K562 (cell line): ENCODE measurements around the gene SLC3A2. TPM values are rescaled to one million over a fixed set of nuclear protein-coding genes. Genes with fewer than 3 reads are reported as not detected.

Source experiments
- ATAC-seq: fragments of 200-7000 bp; cut with Tn5 transposase; 3 replicates; pipeline ENCODE4 v1.9.1; 2020; ENCODE audit warnings: moderate library complexity
- BruUV-seq: library from RNA; stranded (reverse); fragments of 400-500 nt; replicated peaks from 2 replicates; lab custom pipeline; 2021; lab: Mats Ljungman, UMichigan
- CTCF ChIA-PET: fragments of 300-600 bp; formaldehyde crosslinking; extraction: SDS; loops from one replicate; lab custom pipeline; 2021; ENCODE audit warnings: low intra/inter-chr PET ratio; lab: Yijun Ruan, JAX
- POLR2A ChIA-PET: fragments of 300-600, 350-650 bp; sonication (Branson Sonifier 250); formaldehyde crosslinking; extraction: SDS; loops from one replicate; lab custom pipeline; 2021; ENCODE audit warnings: antibody characterized with exemption, inconsistent platforms; lab: Yijun Ruan, JAX
- DNase-seq, 4 experiments: peaks; one replicate each; pipeline versions ENCODE4 v3.0.0 to v3.0.0-alpha.2; 2011 to 2018; ENCODE audit warnings: low spot score in 3 of 4, mixed read lengths in 3 of 4; ENCODE audit errors: extremely low read depth in 1 of 4
- FAIRE-seq: peaks from 2 replicates; lab custom pipeline; 2011; peaks lifted over from hg19 to GRCh38; lab: Jason Lieb, UNC
- H2AFZ ChIP-seq: 2 replicates; pipeline ENCODE4 v1.6.0; 2011; ENCODE audit warnings: low read depth, low read length, control low read depth, inconsistent platforms
- H3K27ac ChIP-seq: fragments of 200-600 bp; 3 replicates; pipeline ENCODE4 v1.8.0; 2011; ENCODE audit warnings: low read depth, mild to moderate bottlenecking, control low read depth, inconsistent platforms, low read length, moderate library complexity, mixed read lengths; ENCODE audit errors: extremely low read depth
- H3K27me3 ChIP-seq, 2 experiments: fragments of 300-600 bp in 1 of 2; 2 replicates in 1 of 2; 3 replicates in 1 of 2; pipeline versions ENCODE4 v1.6.0 to v1.8.0; 2011; ENCODE audit warnings: inconsistent platforms in 2 of 2, low read length in 2 of 2, mild to moderate bottlenecking in 1 of 2, mixed read lengths in 1 of 2, moderate library complexity in 1 of 2; ENCODE audit not compliant: control insufficient read depth in 2 of 2, insufficient read depth in 2 of 2
- H3K36me3 ChIP-seq: fragments of 300-600 bp; 3 replicates; pipeline ENCODE4 v1.8.0; 2011; ENCODE audit warnings: mild to moderate bottlenecking, low read length, inconsistent platforms; ENCODE audit not compliant: control insufficient read depth, insufficient read depth
- H3K4me1 ChIP-seq, 2 experiments: fragments of 200-600 bp in 1 of 2; replicated peaks in 1 of 2; 2 replicates in 1 of 2; 3 replicates in 1 of 2; pipeline versions ENCODE4 v1.5.1 to v1.8.0; 2011; ENCODE audit warnings: inconsistent platforms in 2 of 2, low read length in 2 of 2, mild to moderate bottlenecking in 1 of 2, mixed read lengths in 1 of 2, moderate library complexity in 1 of 2; ENCODE audit not compliant: control insufficient read depth in 2 of 2, insufficient read depth in 2 of 2
- H3K4me2 ChIP-seq: 2 replicates; pipeline ENCODE4 v1.6.1; 2011; ENCODE audit warnings: low read length, control low read depth, inconsistent platforms, mixed read lengths; ENCODE audit not compliant: insufficient read depth
- H3K4me3 ChIP-seq: fragments of 200-600 bp; sonication (generic), shearing (Covaris generic); 2 replicates; pipeline ENCODE4 v1.5.1; 2016; ENCODE audit warnings: control low read depth, inconsistent platforms
- H3K79me2 ChIP-seq: fragments of 200-600 bp; 3 replicates; pipeline ENCODE4 v1.8.0; 2011; ENCODE audit warnings: low read length, inconsistent platforms; ENCODE audit not compliant: control insufficient read depth, insufficient read depth
- H3K9ac ChIP-seq, 2 experiments: 2 replicates each; pipeline versions ENCODE4 v1.6.0 to v1.6.1; 2011; ENCODE audit warnings: low read depth in 2 of 2, low read length in 2 of 2, control low read depth in 1 of 2, inconsistent platforms in 1 of 2, mild to moderate bottlenecking in 1 of 2, mixed read lengths in 1 of 2; ENCODE audit not compliant: insufficient read depth in 1 of 2
- H3K9me1 ChIP-seq: one replicate; pipeline ENCODE4 v1.6.0; 2011; ENCODE audit warnings: inconsistent platforms, mild to moderate bottlenecking, low read length, moderate library complexity; ENCODE audit not compliant: control insufficient read depth, insufficient read depth
- H3K9me3 ChIP-seq: replicated peaks from 2 replicates; pipeline ENCODE4 v1.5.1; 2011; ENCODE audit warnings: low read depth, low read length, inconsistent platforms; ENCODE audit not compliant: control insufficient read depth, insufficient read depth
- H4K20me1 ChIP-seq: replicated peaks from 2 replicates; pipeline ENCODE4 v1.6.1; 2011; ENCODE audit warnings: low read length, inconsistent platforms, mixed read lengths; ENCODE audit not compliant: control insufficient read depth, insufficient read depth
- CBFA2T2 ChIP-seq: fragments of 450-650 bp; conservative IDR thresholded peaks from 2 replicates; pipeline ENCODE4 v1.6.1; 2017; ENCODE audit warnings: mild to moderate bottlenecking
- CBX3 ChIP-seq, 2 experiments: IDR thresholded peaks; 1 replicate in 1 of 2; 2 replicates in 1 of 2; pipeline ENCODE4 v1.6.1; 2012; ENCODE audit warnings: inconsistent platforms in 2 of 2, low read length in 2 of 2, borderline replicate concordance in 1 of 2, control low read depth in 1 of 2
- CTBP1 ChIP-seq: fragments of 450-650 bp; IDR thresholded peaks from 2 replicates; pipeline ENCODE4 v1.6.1; 2016; ENCODE audit warnings: borderline replicate concordance
- ESRRA ChIP-seq: fragments of 450-650 bp; IDR thresholded peaks from 2 replicates; pipeline ENCODE4 v1.6.1; 2014; ENCODE audit warnings: low read depth, mild to moderate bottlenecking, moderate library complexity, borderline replicate concordance
- HDAC3 ChIP-seq: fragments of 450-650 bp; IDR thresholded peaks from 2 replicates; pipeline ENCODE4 v1.6.1; 2018; ENCODE audit warnings: borderline replicate concordance, mild to moderate bottlenecking, moderate library complexity; ENCODE audit not compliant: partially characterized antibody
- NELFE ChIP-seq: IDR thresholded peaks from 2 replicates; pipeline ENCODE4 v1.6.1; 2011; ENCODE audit warnings: mild to moderate bottlenecking; ENCODE audit not compliant: insufficient read depth, insufficient read length
- NR0B1 ChIP-seq: fragments of 450-650 bp; IDR thresholded peaks from one replicate; pipeline ENCODE4 v1.6.1; 2018; ENCODE audit warnings: mild to moderate bottlenecking, moderate library complexity; ENCODE audit not compliant: partially characterized antibody
- RERE ChIP-seq: sonication (generic); formaldehyde crosslinking; IDR thresholded peaks from 2 replicates; pipeline ENCODE4 v1.8.0; 2023; ENCODE audit warnings: missing genetic modification reagents, mild to moderate bottlenecking, borderline replicate concordance
- ZBTB7A ChIP-seq: IDR thresholded peaks from 2 replicates; pipeline ENCODE4 v1.6.1; 2011; ENCODE audit warnings: low read depth, mild to moderate bottlenecking, low read length, moderate library complexity, borderline replicate concordance; ENCODE audit not compliant: control insufficient read depth
- ZNF143 ChIP-seq: sonication (generic); formaldehyde crosslinking; IDR thresholded peaks from 2 replicates; pipeline ENCODE4 v1.9.0; 2022; ENCODE audit warnings: mild to moderate bottlenecking, missing genetic modification reagents
- ZNF444 ChIP-seq: fragments of 250-450 bp; sonication (Bioruptor Pico); IDR thresholded peaks from 2 replicates; pipeline ENCODE4 v1.4.0; 2020; ENCODE audit warnings: mild to moderate bottlenecking, moderate library complexity
- WGBS: fragments of 100-300 bp; shearing (Covaris generic); methylation state at CpG from one replicate; pipeline ENCODE4 v1.1.6; 2016; ENCODE audit warnings: low coverage, mixed read lengths; ENCODE audit not compliant: insufficient coverage; ENCODE audit errors: missing lambda C conversion rate; 5-methylcytosine and 5-hydroxymethylcytosine counted together
- in situ Hi-C: fragments of 300-500 bp; cut with MboI; formaldehyde crosslinking; loops from 4 replicates; pipeline ENCODE4 v1.15.0; 2018; ENCODE audit warnings: inconsistent platforms, mixed read lengths
- intact Hi-C: fragments of 100-400 bp; cut with micrococcal nuclease; formaldehyde crosslinking; loops from 2 replicates; pipeline ENCODE4 v1.14.2; 2022
- polyA plus RNA-seq, 8 experiments: library from polyadenylated mRNA; depleted of rRNA in 4 of 8; stranded (reverse) in 5 of 8; unstranded in 3 of 8; fragments of >200 nt; fragmentation: Nextera tagmentation in 2 of 8; fragmentation: Illumina TruSeq in 1 of 8; extraction: Ambion mirVana in 2 of 8; extraction: Trizol in 1 of 8; gene quantifications; 2 replicates each; pipeline versions ENCODE4 v1.2.1 to v1.2.3, GENCODE V29; 2011 to 2014; ENCODE audit warnings: inconsistent platforms in 1 of 8, missing spikeins in 1 of 8
- total RNA-seq, 7 experiments: library from RNA; depleted of rRNA in 6 of 7; stranded (reverse); fragments of >200 nt in 6 of 7; fragmentation: Illumina TruSeq in 2 of 7; extraction: Trizol in 2 of 7; gene quantifications; 2 replicates each; pipeline versions ENCODE4 v1.2.1 to v1.2.3, GENCODE V29; 2011 to 2021; ENCODE audit warnings: low replicate concordance in 1 of 7

The SLC3A2 gene
- total and polyA plus RNA-seq, 9 of the 15 experiments (the other 6 are each of a cell fraction or from before 2014, with no cell fraction given), result 20.0 to 296 (median 214) TPM

- Histone ChIP-seq H3K4me2 (no peak overlapping the region), H3K9ac (peak overlapping the region in 1 of 2 experiments; percentile 2; a peak in 1 of 4 replicates), H3K9me1 (no peaks in the 10 kb centered on the region), H3K27ac (no peak overlapping the region), H3K36me3 (peaks cover 89% of the 10 kb centered on the region), H3K4me3 (no peak overlapping the region), H3K79me2 (peaks cover 75% of the 10 kb centered on the region), H3K9me3 (no peaks in the 10 kb centered on the region), H2AFZ (no peak overlapping the region), H3K27me3 (no peaks in the 10 kb centered on the region), H4K20me1 (peaks cover 8% of the 10 kb centered on the region), H3K4me1 (peaks cover 26% of the 10 kb centered on the region in 2 experiments)
- DNase-seq (no peak), FAIRE-seq (no peak), ATAC-seq (no peak)
- in situ Hi-C loops, result loop anchor here (25.0 kb wide), 1 partner anchor 488 kb away; no protein-coding TSS in a partner anchor
- 91% methylated on average over 7 of the region's 7 CpGs for WGBS
- intact Hi-C loops, result no loop called here
- POLR2A ChIA-PET, result interaction anchor here (0.7 to 7.2 kb wide), 7 partner anchors 9 to 100 kb away, joined by 3 to 66 read pairs (median 9); no protein-coding TSS in a partner anchor
- no TSS peak for BruUV-seq
- CTCF ChIA-PET, result no interaction called here
- TF ChIP-seq ZBTB7A, result no peak
- no peak for TF ChIP-seq CBX3 (IDR thresholded peaks at IDR 0.05; ENCODE audit: borderline replicate concordance in 1 of 2, low read length in 2 of 2)
- no peak for TF ChIP-seq CTBP1
- no peak for TF ChIP-seq ESRRA
- no peak for TF ChIP-seq CBFA2T2
- TF ChIP-seq RERE (CRISPR knock-in tag), result no peak
- no peak for TF ChIP-seq ZNF143 (CRISPR knock-in tag)
- no peak for TF ChIP-seq ZNF444 (CRISPR knock-in tag)
- no peak for TF ChIP-seq NR0B1
- TF ChIP-seq NELFE, result no peak
- TF ChIP-seq HDAC3, result no peak
These were observed 5.8 kb upstream of the SLC3A2 start for GRCh38 chr11:62874851-62875250.
